Spleen (tissue), 11 donors: ENCODE measurements around the gene CNGA2. TPM values are rescaled to one million over a fixed set of nuclear protein-coding genes. Genes with fewer than 3 reads are reported as not detected.

Experiments used
- DNase-seq: peaks from one replicate; pipeline ENCODE4 v3.0.0-alpha.2; 2020
- H3K27ac ChIP-seq, 8 donors: fragments of 200-600 bp; sonication (generic) in 7 of 8; 1 replicate in 4 of 8; 2 replicates in 4 of 8; pipeline versions ENCODE4 v1.5.0 to v1.8.0; 2016 to 2021; ENCODE audit warnings: inconsistent platforms in 4 of 8, mild to moderate bottlenecking in 4 of 8, moderate library complexity in 1 of 8
- H3K27me3 ChIP-seq, 7 donors: fragments of 200-600 bp; sonication (generic) in 6 of 7; replicated peaks in 1 of 7; 1 replicate in 4 of 7; 2 replicates in 3 of 7; pipeline versions ENCODE4 v1.5.0 to v1.8.0; 2016 to 2021; ENCODE audit warnings: inconsistent platforms in 3 of 7, mild to moderate bottlenecking in 1 of 7
- H3K36me3 ChIP-seq, 6 donors: fragments of 200-600 bp; sonication (generic) in 5 of 6; 1 replicate in 4 of 6; 2 replicates in 2 of 6; pipeline versions ENCODE4 v1.5.0 to v1.8.0; 2016 to 2021; ENCODE audit warnings: inconsistent platforms in 2 of 6
- H3K4me1 ChIP-seq, 6 donors: fragments of 200-600 bp; sonication (generic) in 5 of 6; 1 replicate in 3 of 6; 2 replicates in 3 of 6; pipeline versions ENCODE4 v1.5.0 to v1.8.0; 2016 to 2021; ENCODE audit warnings: inconsistent platforms in 3 of 6
- H3K4me3 ChIP-seq, 8 donors: fragments of 200-600 bp; sonication (generic) in 7 of 8; 1 replicate in 4 of 8; 2 replicates in 4 of 8; pipeline versions ENCODE4 v1.5.0 to v1.8.0; 2016 to 2021; ENCODE audit warnings: inconsistent platforms in 4 of 8, mild to moderate bottlenecking in 4 of 8, moderate library complexity in 2 of 8
- H3K9me3 ChIP-seq, 8 donors: fragments of 200-600 bp; sonication (generic) in 7 of 8; 1 replicate in 4 of 8; 2 replicates in 4 of 8; pipeline versions ENCODE4 v1.5.0 to v1.8.0; 2016 to 2021; ENCODE audit warnings: inconsistent platforms in 4 of 8
- CTCF ChIP-seq, 11 experiments: fragments of 200-600 bp in 7 of 11; fragments of 450-650 bp in 4 of 11; sonication (generic) in 4 of 11; IDR thresholded peaks in 8 of 11; conservative IDR thresholded peaks in 3 of 11; 1 replicate in 7 of 11; 2 replicates in 4 of 11; pipeline versions ENCODE4 v1.4.0 to v1.8.0; 2016 to 2021; ENCODE audit warnings: antibody characterized with exemption in 11 of 11, inconsistent platforms in 4 of 11, mild to moderate bottlenecking in 1 of 11
- POLR2A ChIP-seq, 3 donors: fragments of 450-650 bp; IDR thresholded peaks; one replicate each; pipeline ENCODE4 v1.5.1; 2017; ENCODE audit warnings: antibody characterized with exemption in 3 of 3, mild to moderate bottlenecking in 1 of 3
- POLR2AphosphoS5 ChIP-seq, 3 donors: sonication (generic); formaldehyde crosslinking; IDR thresholded peaks; one replicate each; pipeline ENCODE4 v1.5.1; 2017; ENCODE audit warnings: antibody characterized with exemption in 3 of 3
- WGBS, 5 donors: extraction: QIAGEN DNeasy Blood & Tissue Kit in 3 of 5; methylation state at CpG; one replicate each; pipeline versions ENCODE4 v1.1.5 to v1.1.7; 2013 to 2018; 5-methylcytosine and 5-hydroxymethylcytosine counted together
- intact Hi-C: fragments of 100-400 bp; cut with DNase I; formaldehyde crosslinking; loops from one replicate; pipeline ENCODE4 v1.15.0; 2023; ENCODE audit warnings: low total_unique reads
- polyA plus RNA-seq, 3 donors: library from polyadenylated mRNA; stranded (reverse); fragments of 200-250 nt; gene quantifications; one replicate each; pipeline ENCODE4 v1.2.1, GENCODE V29; 2013
- total RNA-seq, 7 donors: library from RNA; depleted of rRNA in 3 of 7; stranded (reverse); fragments of >200 nt in 3 of 7; fragmentation: NEBNext Ultra II Directional in 4 of 7; extraction: Animal tissue kit (Norgen Biotek cat#: 25700) in 4 of 7; gene quantifications; one replicate each; pipeline versions ENCODE4 v1.1.0 to v1.2.1, GENCODE V29; 2016 to 2021
- donor health status: healthy with polysubstance abuse.
- donor health status: DM: no; HTN: no; CAD: no; lungs with moderate emphysema.
- donor health status: DM: no; HTN: no; CAD: no.
- donor health status: Bipolar disorder and iron deficiency.
- donor health status: healthy.
- donor health status: DM: no; HTN: no; CAD: no.
- donor health status: DM: yes; HTN: yes; CAD: no.

Gene CNGA2
- total and polyA plus RNA-seq, 10 donors = not detected

GRCh38 chrX:151729056-151729725 lies 5.4 kb upstream of the CNGA2 start:
- intact Hi-C loops = no loop called here
- no peaks in the 10 kb centered on the region for H3K36me3 ChIP-seq
- H3K4me1 ChIP-seq = no peaks in the 10 kb centered on the region
- no peak overlapping the region for H3K27ac ChIP-seq
- H3K27me3 ChIP-seq = peaks cover 0 to 9% (median 0%) of the 10 kb centered on the region in 7 donors
- no peak overlapping the region for H3K4me3 ChIP-seq
- peak; percentile 47 for DNase-seq
- H3K9me3 ChIP-seq = no peaks in the 10 kb centered on the region
- TF ChIP-seq CTCF (IDR thresholded peaks at IDR 0.05 in 8 of 11, conservative IDR thresholded peaks at IDR 0.05 in 3 of 11) (no peak), POLR2AphosphoS5 (IDR thresholded peaks at IDR 0.05) (no peak), POLR2A (IDR thresholded peaks at IDR 0.05) (no peak)
- WGBS, 5 donors = 74 to 100% (median 87%) methylated on average over 2 to 4 of the region's 4 CpGs

GRCh38 chrX:151735219-151735618 lies 673 bp downstream of the CNGA2 start:
- H3K4me1 ChIP-seq = no peaks in the 10 kb centered on the region
- H3K36me3 ChIP-seq = no peaks in the 10 kb centered on the region
- DNase-seq = peak; percentile 11
- H3K9me3 ChIP-seq = no peaks in the 10 kb centered on the region
- intact Hi-C loops = no loop called here
- no peak overlapping the region for H3K27ac ChIP-seq
- 58 to 90% (median 71%) methylated on average over 2 of the region's 2 CpGs for WGBS, 5 donors
- TF ChIP-seq CTCF (IDR thresholded peaks at IDR 0.05 in 8 of 11, conservative IDR thresholded peaks at IDR 0.05 in 3 of 11) (no peak), POLR2A (IDR thresholded peaks at IDR 0.05) (no peak), POLR2AphosphoS5 (IDR thresholded peaks at IDR 0.05) (no peak)
- H3K27me3 ChIP-seq = peaks cover 0 to 9% (median 0%) of the 10 kb centered on the region in 7 donors
- H3K4me3 ChIP-seq = no peak overlapping the region

- TF ChIP-seq CTCF (IDR thresholded peaks at IDR 0.05 in 8 of 11, conservative IDR thresholded peaks at IDR 0.05 in 3 of 11) (no peak), POLR2A (IDR thresholded peaks at IDR 0.05) (no peak), POLR2AphosphoS5 (IDR thresholded peaks at IDR 0.05) (no peak)
Observed at GRCh38 chrX:151736685-151737084, 2.1 kb downstream of the CNGA2 start.

GRCh38 chrX:151737494-151737893 lies 2.9 kb downstream of the CNGA2 start:
- Histone ChIP-seq H3K4me3 (no peak overlapping the region), H3K27ac (no peak overlapping the region), H3K4me1 (no peaks in the 10 kb centered on the region), H3K36me3 (no peaks in the 10 kb centered on the region), H3K9me3 (no peaks in the 10 kb centered on the region), H3K27me3 (peaks cover 0 to 3% (median 0%) of the 10 kb centered on the region in 7 donors)
- intact Hi-C loops = no loop called here
- WGBS, 5 donors = 77 to 90% (median 83%) methylated on average over 4 to 5 of the region's 5 CpGs
- DNase-seq = peak; percentile 19
- TF ChIP-seq POLR2AphosphoS5 (IDR thresholded peaks at IDR 0.05) (no peak), POLR2A (IDR thresholded peaks at IDR 0.05) (no peak), CTCF (IDR thresholded peaks at IDR 0.05 in 8 of 11, conservative IDR thresholded peaks at IDR 0.05 in 3 of 11) (no peak)

More at GRCh38 chrX:151736685-151737084, 2.1 kb downstream of the CNGA2 start:
- Histone ChIP-seq H3K9me3 (no peaks in the 10 kb centered on the region), H3K4me1 (no peaks in the 10 kb centered on the region), H3K27me3 (peaks cover 0 to 9% (median 0%) of the 10 kb centered on the region in 7 donors), H3K4me3 (no peak overlapping the region), H3K36me3 (no peaks in the 10 kb centered on the region), H3K27ac (no peak overlapping the region)
- WGBS, 5 donors = 41 to 100% (median 76%) methylated on average over 2 to 6 of the region's 6 CpGs
- intact Hi-C loops = no loop called here
- DNase-seq = peak; percentile 47
